Measurements from ENCODE around the gene PTPRO. TPM values are rescaled to one million over a fixed set of nuclear protein-coding genes. Genes with fewer than 3 reads are reported as not detected.
A peak's percentile ranks its signal among the peaks of the same experiment; 100 is the strongest.

Gene PTPRO
- polyA plus RNA-seq (2012; ENCODE audit: insufficient read depth, insufficient read length, low read depth): 72.5 TPM

- Histone ChIP-seq H3K27me3 (no peaks in the 10 kb centered on the region), H3K4me3 (ENCODE audit: low read depth, low read length) (peak within 1 kb of the TSS; percentile 94), H3K9me3 (no peaks in the 10 kb centered on the region), H3K36me3 (no peaks in the 10 kb centered on the region), H3K4me1 (peaks cover 9% of the 10 kb centered on the region; the same call in 1 of the 2 replicates)
- TF ChIP-seq CTCF (IDR thresholded peaks at IDR 0.05; ENCODE audit: low read depth, low read length): no peak
- peak; percentile 84 for DNase-seq
Observed at GRCh38 chr12:15322164-15323061, at the start of gene PTPRO. Gene PTPRO, plus strand, starts transcription at chr12:15322508.

GRCh38 chr12:15273896-15274295, 48.4 kb upstream of the PTPRO start:
- TF ChIP-seq CTCF (IDR thresholded peaks at IDR 0.05; ENCODE audit: low read depth, low read length): no peak
- Histone ChIP-seq H3K27me3 (no peaks in the 10 kb centered on the region), H3K4me1 (peaks cover 24% of the 10 kb centered on the region), H3K4me3 (ENCODE audit: low read depth, low read length) (no peak overlapping the region), H3K36me3 (no peaks in the 10 kb centered on the region), H3K9me3 (no peaks in the 10 kb centered on the region)
- DNase-seq: no peak

GRCh38 chr12:15274561-15274967, 47.7 kb upstream of the PTPRO start:
- DNase-seq: peak; percentile 59

GRCh38 chr12:15276088-15276698, 46.1 kb upstream of the PTPRO start:
- Histone ChIP-seq H3K27me3 (no peaks in the 10 kb centered on the region), H3K36me3 (no peaks in the 10 kb centered on the region), H3K4me1 (peaks cover 33% of the 10 kb centered on the region), H3K4me3 (ENCODE audit: low read depth, low read length) (no peak overlapping the region), H3K9me3 (no peaks in the 10 kb centered on the region)
- peak; percentile 77 for TF ChIP-seq CTCF (IDR thresholded peaks at IDR 0.05; ENCODE audit: low read depth, low read length)
- peak; percentile 37 for DNase-seq

More at GRCh38 chr12:15274561-15274967, 47.7 kb upstream of the PTPRO start:
- Histone ChIP-seq H3K36me3 (no peaks in the 10 kb centered on the region), H3K27me3 (no peaks in the 10 kb centered on the region), H3K4me1 (peaks cover 25% of the 10 kb centered on the region), H3K9me3 (no peaks in the 10 kb centered on the region), H3K4me3 (ENCODE audit: low read depth, low read length) (no peak overlapping the region)
- TF ChIP-seq CTCF (IDR thresholded peaks at IDR 0.05; ENCODE audit: low read depth, low read length): no peak

- Histone ChIP-seq H3K27me3 (no peaks in the 10 kb centered on the region), H3K4me3 (ENCODE audit: low read depth, low read length) (peak overlapping the region; percentile 27), H3K36me3 (no peaks in the 10 kb centered on the region), H3K9me3 (no peaks in the 10 kb centered on the region), H3K4me1 (peaks cover 31% of the 10 kb centered on the region)
- peak; percentile 95 for DNase-seq
- peak; percentile 46 for TF ChIP-seq CTCF (IDR thresholded peaks at IDR 0.05; ENCODE audit: low read depth, low read length)
Observed at GRCh38 chr12:15278816-15279658, 43.3 kb upstream of the PTPRO start.

Measured in BE2C (cell line).